Measurements from ENCODE around the gene FXYD3. TPM values are rescaled to one million over a fixed set of nuclear protein-coding genes. Genes with fewer than 3 reads are reported as not detected.
A peak's percentile ranks its signal among the peaks of the same experiment; 100 is the strongest.
"Not testable (repeated sequence)": the region's sequence is repeated elsewhere in the genome, so short reads cannot be mapped to it uniquely, and the experiment has no call there.

Gene FXYD3
- total RNA-seq, 1 donor from 2014 or later, result not detected

- no peak for TF ChIP-seq CTCF (IDR thresholded peaks at IDR 0.05; ENCODE audit: unreplicated experiment)
- Mint-ChIP-seq H3K4me3 (ENCODE audit: unreplicated experiment) (no peak overlapping the region), H3K27me3 (ENCODE audit: unreplicated experiment) (peaks cover 10% of the 10 kb centered on the region), H3K4me1 (ENCODE audit: unreplicated experiment) (no peaks in the 10 kb centered on the region), H3K36me3 (ENCODE audit: low read depth, unreplicated experiment) (no peaks in the 10 kb centered on the region), H3K9me3 (ENCODE audit: unreplicated experiment) (no peaks in the 10 kb centered on the region), H3K27ac (ENCODE audit: unreplicated experiment) (no peak overlapping the region)
- DNase-seq (ENCODE audit: low spot score), result no peak
These were observed 14.8 kb upstream of the FXYD3 start for GRCh38 chr19:35100588-35101533.

- DNase-seq (ENCODE audit: low spot score); H3K9me3 Mint-ChIP-seq (ENCODE audit: unreplicated experiment); H3K27ac Mint-ChIP-seq (ENCODE audit: unreplicated experiment): not testable (repeated sequence)
These were observed 13.7 kb upstream of the FXYD3 start for GRCh38 chr19:35101949-35102348.

GRCh38 chr19:35103614-35104013 is 12.0 kb upstream of the FXYD3 start:
- not testable (repeated sequence) for H3K36me3 Mint-ChIP-seq (ENCODE audit: low read depth, unreplicated experiment); H3K4me1 Mint-ChIP-seq (ENCODE audit: unreplicated experiment); DNase-seq (ENCODE audit: low spot score); H3K27ac Mint-ChIP-seq (ENCODE audit: unreplicated experiment); H3K9me3 Mint-ChIP-seq (ENCODE audit: unreplicated experiment)
- Mint-ChIP-seq H3K27me3 (ENCODE audit: unreplicated experiment) (peaks cover 11% of the 10 kb centered on the region), H3K4me3 (ENCODE audit: unreplicated experiment) (peak overlapping the region; percentile 38)

More at GRCh38 chr19:35101949-35102348, 13.7 kb upstream of the FXYD3 start:
- H3K4me3 Mint-ChIP-seq (ENCODE audit: unreplicated experiment); H3K36me3 Mint-ChIP-seq (ENCODE audit: low read depth, unreplicated experiment); H3K4me1 Mint-ChIP-seq (ENCODE audit: unreplicated experiment): not testable (repeated sequence)
- peaks cover 10% of the 10 kb centered on the region for H3K27me3 Mint-ChIP-seq (ENCODE audit: unreplicated experiment)

- DNase-seq (ENCODE audit: low spot score), result no peak
- H3K9me3 Mint-ChIP-seq (ENCODE audit: unreplicated experiment), result no peaks in the 10 kb centered on the region
- no peak overlapping the region for H3K4me3 Mint-ChIP-seq (ENCODE audit: unreplicated experiment)
- no peak overlapping the region for H3K27ac Mint-ChIP-seq (ENCODE audit: unreplicated experiment)
- peaks cover 5% of the 10 kb centered on the region for H3K36me3 Mint-ChIP-seq (ENCODE audit: low read depth, unreplicated experiment)
- TF ChIP-seq CTCF (IDR thresholded peaks at IDR 0.05; ENCODE audit: unreplicated experiment), result no peak
- H3K27me3 Mint-ChIP-seq (ENCODE audit: unreplicated experiment), result peaks cover 11% of the 10 kb centered on the region
- no peaks in the 10 kb centered on the region for H3K4me1 Mint-ChIP-seq (ENCODE audit: unreplicated experiment)
These were observed 11.3 kb upstream of the FXYD3 start for GRCh38 chr19:35104361-35104760.

- Mint-ChIP-seq H3K4me1 (ENCODE audit: unreplicated experiment) (no peaks in the 10 kb centered on the region), H3K36me3 (ENCODE audit: low read depth, unreplicated experiment) (peaks cover 5% of the 10 kb centered on the region), H3K4me3 (ENCODE audit: unreplicated experiment) (no peak overlapping the region), H3K9me3 (ENCODE audit: unreplicated experiment) (no peaks in the 10 kb centered on the region), H3K27ac (ENCODE audit: unreplicated experiment) (no peak overlapping the region), H3K27me3 (ENCODE audit: unreplicated experiment) (peaks cover 11% of the 10 kb centered on the region)
- DNase-seq (ENCODE audit: low spot score), result no peak
- TF ChIP-seq CTCF (IDR thresholded peaks at IDR 0.05; ENCODE audit: unreplicated experiment), result no peak
These were observed 10.6 kb upstream of the FXYD3 start for GRCh38 chr19:35105047-35105410.
